Kidney (tissue), 14 donors: Measurements from ENCODE around the gene CCNY. TPM values are rescaled to one million over a fixed set of nuclear protein-coding genes. Genes with fewer than 3 reads are reported as not detected.

Source experiments
- DNase-seq, 5 donors: peaks; one replicate each; pipeline ENCODE4 v3.0.0-alpha.2; 2013 to 2020
- FAIRE-seq: peaks from 2 replicates; lab custom pipeline; 2012; peaks lifted over from hg19 to GRCh38; lab: Jason Lieb, UNC
- H3K27ac ChIP-seq, 2 donors: one replicate each; pipeline ENCODE4 v1.7.0; 2013; ENCODE audit warnings: low read depth in 2 of 2, low read length in 2 of 2, inconsistent platforms in 1 of 2
- H3K27me3 ChIP-seq: one replicate; pipeline ENCODE4 v1.7.1; 2013; ENCODE audit warnings: low read length, inconsistent platforms; ENCODE audit not compliant: control insufficient read depth, insufficient read depth
- H3K36me3 ChIP-seq, 3 donors: one replicate each; pipeline versions ENCODE4 v1.7.0 to v1.7.1; 2013; ENCODE audit warnings: low read length in 3 of 3, control low read depth in 1 of 3, inconsistent platforms in 1 of 3; ENCODE audit not compliant: insufficient read depth in 3 of 3, control insufficient read depth in 2 of 3
- H3K4me1 ChIP-seq, 3 donors: one replicate each; pipeline versions ENCODE4 v1.7.0 to v1.7.1; 2013; ENCODE audit warnings: low read length in 3 of 3, inconsistent platforms in 1 of 3, low read depth in 1 of 3; ENCODE audit not compliant: control insufficient read depth in 2 of 3, insufficient read depth in 2 of 3
- H3K4me3 ChIP-seq, 3 donors: one replicate each; pipeline versions ENCODE4 v1.7.0 to v1.8.1; 2013; ENCODE audit warnings: low read length in 3 of 3, control low read depth in 1 of 3, inconsistent platforms in 1 of 3
- H3K9ac ChIP-seq, 3 donors: one replicate each; pipeline versions ENCODE4 v1.7.0 to v1.7.1; 2013; ENCODE audit warnings: low read length in 3 of 3, control low read depth in 1 of 3, inconsistent platforms in 1 of 3
- H3K9me3 ChIP-seq, 3 donors: one replicate each; pipeline versions ENCODE4 v1.7.0 to v1.7.1; 2013; ENCODE audit warnings: low read length in 3 of 3, control low read depth in 1 of 3, inconsistent platforms in 1 of 3; ENCODE audit not compliant: control insufficient read depth in 2 of 3, insufficient read depth in 1 of 3
- intact Hi-C: fragments of 100-400 bp; cut with DNase I; formaldehyde crosslinking; loops from one replicate; pipeline ENCODE4 v1.11.1; 2022
- polyA plus RNA-seq: library from polyadenylated mRNA; stranded (reverse); fragments of 350-450 nt; fragmentation: Illumina TruSeq; extraction: RNeasy Lipid Tissue Mini Kit (QIAGEN cat#74804); gene quantifications from one replicate; pipeline ENCODE4 v1.2.3, GENCODE V29; 2014; ENCODE audit warnings: low read depth, low replicate concordance; ENCODE audit not compliant: insufficient read depth
- total RNA-seq: library from RNA; stranded (reverse); fragmentation: NEBNext Ultra II Directional; extraction: Animal tissue kit (Norgen Biotek cat#: 25700); gene quantifications from one replicate; pipeline ENCODE4 v1.2.1, GENCODE V29; 2021
- TF ChIP-seq, protein P1 (sequence below): IDR thresholded peaks from 3 replicates; pipeline ENCODE4 v1.5.1; 2012; ENCODE audit warnings: mild to moderate bottlenecking, moderate library complexity, borderline replicate concordance; ENCODE audit not compliant: insufficient read depth; ENCODE audit errors: extremely low read depth
- donor health status: control.
- donor health status: control.
- donor health status: control.
- donor health status: control.
- donor health status: control.
- donor health status: DM: yes; HTN: yes; CAD: no.
- donor health status: Normal renal cell carcinoma (clear cell type).

CCNY gene
- total and polyA plus RNA-seq, 2 donors from 2014 or later = 45.6 to 77.2 TPM

GRCh38 chr10:35465673-35466072 is 129.4 kb downstream of the CCNY start:
- DNase-seq = no peak
- Histone ChIP-seq H3K9ac (no peak overlapping the region), H3K4me3 (no peak overlapping the region), H3K4me1 (peaks cover 0 to 35% (median 25%) of the 10 kb centered on the region in 3 donors), H3K27ac (no peak overlapping the region), H3K27me3 (no peaks in the 10 kb centered on the region), H3K36me3 (no peaks in the 10 kb centered on the region), H3K9me3 (no peaks in the 10 kb centered on the region)
- intact Hi-C loops = no loop called here
- TF ChIP-seq, protein P1, sequence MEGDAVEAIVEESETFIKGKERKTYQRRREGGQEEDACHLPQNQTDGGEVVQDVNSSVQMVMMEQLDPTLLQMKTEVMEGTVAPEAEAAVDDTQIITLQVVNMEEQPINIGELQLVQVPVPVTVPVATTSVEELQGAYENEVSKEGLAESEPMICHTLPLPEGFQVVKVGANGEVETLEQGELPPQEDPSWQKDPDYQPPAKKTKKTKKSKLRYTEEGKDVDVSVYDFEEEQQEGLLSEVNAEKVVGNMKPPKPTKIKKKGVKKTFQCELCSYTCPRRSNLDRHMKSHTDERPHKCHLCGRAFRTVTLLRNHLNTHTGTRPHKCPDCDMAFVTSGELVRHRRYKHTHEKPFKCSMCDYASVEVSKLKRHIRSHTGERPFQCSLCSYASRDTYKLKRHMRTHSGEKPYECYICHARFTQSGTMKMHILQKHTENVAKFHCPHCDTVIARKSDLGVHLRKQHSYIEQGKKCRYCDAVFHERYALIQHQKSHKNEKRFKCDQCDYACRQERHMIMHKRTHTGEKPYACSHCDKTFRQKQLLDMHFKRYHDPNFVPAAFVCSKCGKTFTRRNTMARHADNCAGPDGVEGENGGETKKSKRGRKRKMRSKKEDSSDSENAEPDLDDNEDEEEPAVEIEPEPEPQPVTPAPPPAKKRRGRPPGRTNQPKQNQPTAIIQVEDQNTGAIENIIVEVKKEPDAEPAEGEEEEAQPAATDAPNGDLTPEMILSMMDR = no peak
- no peak for FAIRE-seq

DNA sequence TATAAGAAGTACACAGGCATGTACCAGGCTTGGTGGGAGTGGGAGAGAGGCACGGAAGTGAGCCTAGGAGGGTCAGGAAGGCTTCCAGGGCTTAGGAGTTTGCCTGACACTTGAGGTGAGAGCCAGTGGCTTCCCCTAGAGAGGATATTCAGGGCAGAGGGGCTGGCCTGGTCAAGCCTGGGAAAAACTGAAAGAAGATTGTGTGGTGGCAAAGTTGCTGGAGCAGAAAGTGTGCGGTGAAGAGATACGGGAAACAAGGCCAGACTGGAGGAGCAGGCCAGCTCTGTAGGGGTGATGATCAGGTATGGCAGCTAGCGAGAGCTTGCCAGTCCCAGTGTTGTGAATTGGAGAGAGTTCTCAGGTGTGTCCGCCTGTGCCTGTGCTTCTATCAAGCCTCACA is 129.9 kb downstream of the CCNY start:
- TF ChIP-seq, protein P1 = no peak
- no peak for DNase-seq
- H3K36me3 ChIP-seq = no peaks in the 10 kb centered on the region
- no peaks in the 10 kb centered on the region for H3K27me3 ChIP-seq
- H3K9ac ChIP-seq = no peak overlapping the region
- no peaks in the 10 kb centered on the region for H3K9me3 ChIP-seq
- intact Hi-C loops = no loop called here
- no peak overlapping the region for H3K27ac ChIP-seq
- FAIRE-seq = no peak
- peaks cover 0 to 33% (median 25%) of the 10 kb centered on the region in 3 donors for H3K4me1 ChIP-seq
- no peak overlapping the region for H3K4me3 ChIP-seq

- FAIRE-seq = no peak
- peaks cover 0 to 32% (median 25%) of the 10 kb centered on the region in 3 donors for H3K4me1 ChIP-seq
Measured at GRCh38 chr10:35466661-35467060, 130.4 kb downstream of the CCNY start.

More at GRCh38 chr10:35466661-35467060, 130.4 kb downstream of the CCNY start:
- no peaks in the 10 kb centered on the region for H3K36me3 ChIP-seq
- H3K4me3 ChIP-seq = no peak overlapping the region
- no peak overlapping the region for H3K9ac ChIP-seq
- DNase-seq = no peak
- no peaks in the 10 kb centered on the region for H3K9me3 ChIP-seq
- TF ChIP-seq, protein P1 = no peak
- H3K27me3 ChIP-seq = no peaks in the 10 kb centered on the region
- H3K27ac ChIP-seq = no peak overlapping the region
- intact Hi-C loops = no loop called here
